Neuronal stem cell (in vitro differentiated cells): Measurements from ENCODE around the gene MEIOB.

Experiments
- DNase-seq: peaks from one replicate; pipeline ENCODE4 v3.0.0-alpha.2; 2013; ENCODE audit warnings: low spot score
- H2AFZ ChIP-seq: one replicate; pipeline ENCODE4 v1.6.1; 2013; ENCODE audit warnings: mild to moderate bottlenecking, low read length, inconsistent platforms
- H2AK5ac ChIP-seq: 2 replicates; pipeline ENCODE4 v1.6.1; 2013; ENCODE audit warnings: low read depth, mild to moderate bottlenecking, inconsistent platforms, low read length, moderate library complexity, mixed read lengths
- H2BK120ac ChIP-seq: 2 replicates; pipeline ENCODE4 v1.6.1; 2013; ENCODE audit warnings: low read depth, mild to moderate bottlenecking, inconsistent platforms, low read length, moderate library complexity, mixed read lengths
- H2BK12ac ChIP-seq: one replicate; pipeline ENCODE4 v1.6.1; 2013; ENCODE audit warnings: low read length, inconsistent platforms
- H2BK15ac ChIP-seq: 2 replicates; pipeline ENCODE4 v1.6.1; 2013; ENCODE audit warnings: mild to moderate bottlenecking, low read length, inconsistent platforms, mixed read lengths
- H2BK5ac ChIP-seq: one replicate; pipeline ENCODE4 v1.6.1; 2013; ENCODE audit warnings: inconsistent platforms, mild to moderate bottlenecking, low read length, moderate library complexity
- H3K14ac ChIP-seq: one replicate; pipeline ENCODE4 v1.6.1; 2013; ENCODE audit warnings: low read length, inconsistent platforms
- H3K18ac ChIP-seq: 2 replicates; pipeline ENCODE4 v1.6.1; 2013; ENCODE audit warnings: low read length, inconsistent platforms
- H3K23ac ChIP-seq: 2 replicates; pipeline ENCODE4 v1.6.1; 2013; ENCODE audit warnings: low read depth, mild to moderate bottlenecking, mixed read lengths, low read length, inconsistent platforms; ENCODE audit not compliant: poor library complexity
- H3K27ac ChIP-seq: replicated peaks from 3 replicates; pipeline ENCODE4 v1.5.1; 2013; ENCODE audit warnings: low read length, inconsistent platforms
- H3K27me3 ChIP-seq, 3 experiments: 2 replicates each; pipeline ENCODE4 v1.6.1; 2013; ENCODE audit warnings: low read length in 3 of 3, mild to moderate bottlenecking in 2 of 3, inconsistent platforms in 1 of 3, low read depth in 1 of 3, mixed read lengths in 1 of 3, moderate library complexity in 1 of 3; ENCODE audit not compliant: control insufficient read depth in 3 of 3, insufficient read depth in 3 of 3
- H3K36me3 ChIP-seq, 2 donors: replicated peaks in 1 of 2; 2 replicates each; pipeline ENCODE4 v1.6.1; 2013; ENCODE audit warnings: low read length in 2 of 2; ENCODE audit not compliant: control insufficient read depth in 2 of 2, insufficient read depth in 2 of 2
- H3K4ac ChIP-seq: 2 replicates; pipeline ENCODE4 v1.6.1; 2013; ENCODE audit warnings: inconsistent platforms, mild to moderate bottlenecking, low read length, moderate library complexity
- H3K4me1 ChIP-seq, 2 donors: 1 replicate in 1 of 2; 2 replicates in 1 of 2; pipeline ENCODE4 v1.6.1; 2013; ENCODE audit warnings: low read length in 2 of 2, low read depth in 1 of 2; ENCODE audit not compliant: control insufficient read depth in 2 of 2, insufficient read depth in 1 of 2
- H3K4me2 ChIP-seq: one replicate; pipeline ENCODE4 v1.6.1; 2013; ENCODE audit warnings: mild to moderate bottlenecking, low read length, inconsistent platforms; ENCODE audit not compliant: insufficient read depth, poor library complexity, severe bottlenecking
- H3K4me3 ChIP-seq, 2 donors: 2 replicates each; pipeline ENCODE4 v1.5.1; 2013; ENCODE audit warnings: low read length in 2 of 2, mild to moderate bottlenecking in 2 of 2, inconsistent platforms in 1 of 2, moderate library complexity in 1 of 2
- H3K79me1 ChIP-seq: one replicate; pipeline ENCODE4 v1.6.1; 2013; ENCODE audit warnings: low read depth, mild to moderate bottlenecking, inconsistent platforms, low read length, moderate library complexity
- H3K9ac ChIP-seq: one replicate; pipeline ENCODE4 v1.6.1; 2013; ENCODE audit warnings: mild to moderate bottlenecking, low read depth, low read length, inconsistent platforms; ENCODE audit not compliant: poor library complexity
- H3K9me3 ChIP-seq, 2 donors: replicated peaks in 1 of 2; 2 replicates each; pipeline versions ENCODE3 to v1.6.1; 2013; ENCODE audit warnings: low read length in 2 of 2, mild to moderate bottlenecking in 2 of 2, inconsistent platforms in 1 of 2, low read depth in 1 of 2, mixed read lengths in 1 of 2, moderate library complexity in 1 of 2; ENCODE audit not compliant: control insufficient read depth in 2 of 2, insufficient read depth in 1 of 2
- H4K8ac ChIP-seq: one replicate; pipeline ENCODE4 v1.6.1; 2013; ENCODE audit warnings: low read depth, mild to moderate bottlenecking, inconsistent platforms, low read length, moderate library complexity
- H4K91ac ChIP-seq: one replicate; pipeline ENCODE4 v1.6.1; 2013; ENCODE audit warnings: low read length, low read depth, mild to moderate bottlenecking, inconsistent platforms; ENCODE audit not compliant: poor library complexity
- WGBS, 2 donors: extraction: QIAGEN DNeasy Blood & Tissue Kit; methylation state at CpG; one replicate each; pipeline ENCODE4 v1.1.7; 2013; ENCODE audit warnings: missing lambda C conversion rate in 2 of 2, mixed read lengths in 1 of 2; ENCODE audit not compliant: insufficient read length in 2 of 2, insufficient replicate concordance in 1 of 2; ENCODE audit errors: extremely low coverage in 2 of 2; 5-methylcytosine and 5-hydroxymethylcytosine counted together

The MEIOB gene

GRCh38 chr16:1919327-1919998 is 47.5 kb upstream of the MEIOB start:
- WGBS, 2 donors: no CpG with 5 or more reads among the region's 30 CpGs
- peak overlapping the region; percentile 97 for H2AK5ac ChIP-seq
- H4K91ac ChIP-seq: no peak overlapping the region
- no peak overlapping the region for H4K8ac ChIP-seq
- no peak for DNase-seq
- H3K27me3 ChIP-seq: peaks cover 26 to 89% (median 59%) of the 10 kb centered on the region in 3 experiments
- no peak overlapping the region for H3K4me2 ChIP-seq
- no peak overlapping the region for H2BK12ac ChIP-seq
- H3K36me3 ChIP-seq: no peaks in the 10 kb centered on the region
- peaks cover 1% of the 10 kb centered on the region for H3K79me1 ChIP-seq
- H3K9me3 ChIP-seq: peaks cover 0 to 3% of the 10 kb centered on the region in 2 donors
- H3K14ac ChIP-seq: peak overlapping the region; percentile 40
- H3K4me1 ChIP-seq: peaks cover 18 to 45% of the 10 kb centered on the region in 2 donors
- H3K4ac ChIP-seq: no peak overlapping the region
- no peak overlapping the region for H3K4me3 ChIP-seq
- H2AFZ ChIP-seq: no peak overlapping the region
- H2BK5ac ChIP-seq: no peak overlapping the region
- H3K18ac ChIP-seq: peak overlapping the region; percentile 84
- peak overlapping the region; percentile 79 for H2BK15ac ChIP-seq
- no peak overlapping the region for H3K27ac ChIP-seq
- peak overlapping the region; percentile 56 for H2BK120ac ChIP-seq
- H3K23ac ChIP-seq: peak overlapping the region; percentile 28
- H3K9ac ChIP-seq: no peak overlapping the region

- H3K4ac ChIP-seq: no peak within 1 kb of the TSS
- H3K9ac ChIP-seq: peak within 1 kb of the TSS; percentile 73
- whole genome bisulfite sequencing, 2 donors: no CpG with 5 or more reads among the region's 71 CpGs
- H3K14ac ChIP-seq: peak within 1 kb of the TSS; percentile 15
- H3K36me3 ChIP-seq: no peaks in the 10 kb centered on the region
- H3K23ac ChIP-seq: peak within 1 kb of the TSS; percentile 90
- H3K79me1 ChIP-seq: peaks cover 5% of the 10 kb centered on the region
- peak within 1 kb of the TSS; percentile 99 for H2AK5ac ChIP-seq
- peak within 1 kb of the TSS; percentile 29 for H2BK120ac ChIP-seq
- H3K4me1 ChIP-seq: peaks cover 18 to 46% of the 10 kb centered on the region in 2 donors
- H4K91ac ChIP-seq: no peak within 1 kb of the TSS
- H4K8ac ChIP-seq: no peak within 1 kb of the TSS
- peaks cover 26 to 89% (median 56%) of the 10 kb centered on the region in 3 experiments for H3K27me3 ChIP-seq
- no peak for DNase-seq
- peak within 1 kb of the TSS; percentile 89 for H3K4me2 ChIP-seq
- H3K18ac ChIP-seq: peak within 1 kb of the TSS; percentile 89
- peak within 1 kb of the TSS; percentile 75 for H2BK12ac ChIP-seq
- H2BK5ac ChIP-seq: no peak within 1 kb of the TSS
- peak within 1 kb of the TSS; percentile 79 for H2BK15ac ChIP-seq
- peak within 1 kb of the TSS; percentile 24 to 71 for H3K4me3 ChIP-seq
- H3K9me3 ChIP-seq: peaks cover 0 to 3% of the 10 kb centered on the region in 2 donors
- no peak within 1 kb of the TSS for H3K27ac ChIP-seq
- H2AFZ ChIP-seq: peak within 1 kb of the TSS; percentile 85
Measured at GRCh38 chr16:1918351-1919326, 46.7 kb upstream of the MEIOB start, which contains the start of gene HS3ST6. Gene HS3ST6, minus strand, starts transcription at chr16:1918415. Its CDS starts 92 bp downstream, at chr16:1918323.

GRCh38 chr16:1917665-1918350 is 45.8 kb upstream of the MEIOB start:
- no CpG with 5 or more reads among the region's 81 CpGs for WGBS, 2 donors
- Histone ChIP-seq H2BK15ac (peak overlapping the region; percentile 6), H2BK5ac (no peak overlapping the region), H2AFZ (peak overlapping the region; percentile 68), H4K8ac (no peak overlapping the region), H4K91ac (no peak overlapping the region), H3K27ac (no peak overlapping the region), H3K27me3 (peaks cover 26 to 89% (median 49%) of the 10 kb centered on the region in 3 experiments), H2BK12ac (peak overlapping the region; percentile 75), H3K18ac (peak overlapping the region; percentile 86), H3K9me3 (no peaks in the 10 kb centered on the region), H2BK120ac (no peak overlapping the region), H2AK5ac (peak overlapping the region; percentile 99), H3K36me3 (no peaks in the 10 kb centered on the region), H3K14ac (no peak overlapping the region), H3K4me2 (peak overlapping the region; percentile 89), H3K23ac (peak overlapping the region; percentile 82), H3K79me1 (peaks cover 5% of the 10 kb centered on the region), H3K4ac (no peak overlapping the region), H3K4me3 (peak overlapping the region in 1 of 2 donors; percentile 67), H3K4me1 (peaks cover 18 to 40% of the 10 kb centered on the region in 2 donors), H3K9ac (peak overlapping the region; percentile 34)
- DNase-seq: no peak
